ENCODE results near the gene TEX261.

The TEX261 gene

GRCh38 chr2:70936979-70937811 is 57.5 kb downstream of the TEX261 start:
- no peak for DNase-seq (ENCODE audit: low spot score)

- DNase-seq (ENCODE audit: low spot score), result no peak
Observed at GRCh38 chr2:70936165-70936978, 58.3 kb downstream of the TEX261 start.

Data from RKO (cell line).